ENCODE results near the gene UBD.

Gene UBD

GRCh38 chr6:29506446-29507067 is 53.0 kb downstream of the UBD start:
- Histone ChIP-seq H3K79me2 (ENCODE audit: low read length) (no peaks in the 10 kb centered on the region), H3K36me3 (replicated peaks; ENCODE audit: low read depth, low read length) (no peaks in the 10 kb centered on the region), H3K9me3 (ENCODE audit: insufficient read depth, low read length) (no peaks in the 10 kb centered on the region), H2AFZ (ENCODE audit: low read depth, low read length) (no peak overlapping the region), H3K4me2 (ENCODE audit: low read length) (no peak overlapping the region), H3K4me1 (ENCODE audit: low read length) (peaks cover 30% of the 10 kb centered on the region), H4K20me1 (ENCODE audit: insufficient read depth, low read length) (peaks cover 3% of the 10 kb centered on the region; the same call in 1 of the 2 replicates), H3K9ac (ENCODE audit: low read length) (no peak overlapping the region), H3K27ac (ENCODE audit: low read length) (no peak overlapping the region), H3K27me3 (ENCODE audit: low read depth, low read length) (no peaks in the 10 kb centered on the region), H3K4me3 (ENCODE audit: low read length) (no peak overlapping the region)
- TF ChIP-seq EZH2phosphoT487 (IDR thresholded peaks at IDR 0.05; ENCODE audit: low read depth) (no peak), CTCF (IDR thresholded peaks at IDR 0.05; ENCODE audit: low read depth, low read length) (no peak)

- H3K4me2 ChIP-seq (ENCODE audit: low read length): no peak overlapping the region
- H2AFZ ChIP-seq (ENCODE audit: low read depth, low read length): no peak overlapping the region
- no peaks in the 10 kb centered on the region for H3K9me3 ChIP-seq (ENCODE audit: insufficient read depth, low read length)
- H3K4me1 ChIP-seq (ENCODE audit: low read length): peaks cover 28% of the 10 kb centered on the region
- H3K4me3 ChIP-seq (ENCODE audit: low read length): no peak overlapping the region
- no peaks in the 10 kb centered on the region for H3K79me2 ChIP-seq (ENCODE audit: low read length)
- peaks cover 3% of the 10 kb centered on the region; the same call in 1 of the 2 replicates for H4K20me1 ChIP-seq (ENCODE audit: insufficient read depth, low read length)
- no peak overlapping the region for H3K9ac ChIP-seq (ENCODE audit: low read length)
- no peaks in the 10 kb centered on the region for H3K36me3 ChIP-seq (replicated peaks; ENCODE audit: low read depth, low read length)
- H3K27me3 ChIP-seq (ENCODE audit: low read depth, low read length): no peaks in the 10 kb centered on the region
- no peak overlapping the region for H3K27ac ChIP-seq (ENCODE audit: low read length)
- TF ChIP-seq EZH2phosphoT487 (IDR thresholded peaks at IDR 0.05; ENCODE audit: low read depth) (no peak), CTCF (IDR thresholded peaks at IDR 0.05; ENCODE audit: low read depth, low read length) (no peak)
These were observed 53.7 kb downstream of the UBD start for GRCh38 chr6:29505808-29506207.
